GM20431 (cell line): ENCODE data around the gene MED13L.

Experiments used
- in situ Hi-C: fragments of 300-500 bp; cut with MseI, MboI; formaldehyde crosslinking; loops from one replicate; pipeline ENCODE4 v1.15.0; 2020; ENCODE audit warnings: low sequenced_read_pairs; ENCODE audit not compliant: unreplicated experiment

The MED13L gene

GRCh38 chr12:116277467-116278278 lies at the start of gene MED13L:
Gene MED13L (minus strand): TSS chr12:116277693. CDS start chr12:116277131, 562 bp downstream.
- in situ Hi-C loops = no loop called here

- in situ Hi-C loops = no loop called here
These were observed 47.8 kb upstream of the MED13L start for GRCh38 chr12:116325336-116325664.

- in situ Hi-C loops = no loop called here
These were observed 47.3 kb upstream of the MED13L start for GRCh38 chr12:116324654-116325335.

- in situ Hi-C loops = no loop called here
These were observed 46.2 kb upstream of the MED13L start for GRCh38 chr12:116323406-116324386.

- in situ Hi-C loops = no loop called here
These were observed 44.4 kb upstream of the MED13L start for GRCh38 chr12:116321913-116322312.

GRCh38 chr12:116320791-116321217 lies 43.3 kb upstream of the MED13L start:
- in situ Hi-C loops = no loop called here

- in situ Hi-C loops = no loop called here
These were observed 42.6 kb upstream of the MED13L start for GRCh38 chr12:116319898-116320621.

- in situ Hi-C loops = no loop called here
These were observed 41.9 kb upstream of the MED13L start for GRCh38 chr12:116319233-116319897.

GRCh38 chr12:116318576-116319232 lies 41.2 kb upstream of the MED13L start:
- in situ Hi-C loops = no loop called here

GRCh38 chr12:116317986-116318575 lies 40.6 kb upstream of the MED13L start:
- in situ Hi-C loops = no loop called here

- in situ Hi-C loops = no loop called here
These were observed 39.6 kb upstream of the MED13L start for GRCh38 chr12:116317139-116317538.

GRCh38 chr12:116314477-116314876 lies 37.0 kb upstream of the MED13L start:
- in situ Hi-C loops = no loop called here

GRCh38 chr12:116313194-116313927 lies 35.9 kb upstream of the MED13L start:
- in situ Hi-C loops = no loop called here

GRCh38 chr12:116310082-116310481 lies 32.6 kb upstream of the MED13L start:
- in situ Hi-C loops = no loop called here

GRCh38 chr12:116309343-116309742 lies 31.9 kb upstream of the MED13L start:
- in situ Hi-C loops = no loop called here

GRCh38 chr12:116308647-116309046 lies 31.2 kb upstream of the MED13L start:
- in situ Hi-C loops = no loop called here

GRCh38 chr12:116306968-116307367 lies 29.5 kb upstream of the MED13L start:
- in situ Hi-C loops = no loop called here

GRCh38 chr12:116306506-116306905 lies 29.0 kb upstream of the MED13L start:
- in situ Hi-C loops = no loop called here
